NCI-H2227 (cell line): Measurements from ENCODE around the gene LTC4S.

Experiments
- DNase-seq: peaks from one replicate; lab custom pipeline; 2025; ENCODE audit not compliant: unreplicated experiment; lab: John Stamatoyannopoulos, UW

The LTC4S gene

GRCh38 chr5:179841621-179842020 lies 47.8 kb downstream of the LTC4S start:
- no peak for DNase-seq
